Measurements from ENCODE around the gene CORO2A.

CORO2A gene

DNA sequence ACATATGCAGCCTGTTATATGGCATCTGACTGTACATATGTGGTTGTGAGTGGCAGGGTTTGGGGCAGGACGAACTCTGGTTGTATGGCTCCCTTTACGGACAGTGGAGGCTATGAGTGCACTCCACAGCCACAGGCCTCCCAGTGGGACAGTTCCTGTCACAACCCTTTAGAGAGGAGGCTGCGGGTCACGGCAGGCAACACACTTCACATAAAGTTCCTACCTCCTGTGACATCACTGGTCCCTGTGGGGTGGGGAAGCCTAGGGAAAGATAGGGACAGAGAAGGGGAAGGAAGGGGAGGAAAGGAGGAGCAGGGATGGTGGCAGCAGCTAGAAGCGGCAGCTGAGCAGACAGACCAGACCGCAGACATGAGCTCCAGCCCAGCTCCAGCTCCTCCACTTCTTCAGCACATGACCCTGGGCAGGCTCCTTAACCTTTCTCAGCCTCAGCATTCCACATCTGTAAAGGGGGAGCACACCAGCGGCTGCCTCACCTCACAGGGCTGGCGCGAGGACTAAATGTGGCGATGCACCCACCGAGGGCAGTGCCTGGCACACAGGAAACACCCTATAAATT lies 27.4 kb upstream of the CORO2A start:
- DNase-seq (ENCODE audit: low read depth in 2 of 2) = no peak

DNA sequence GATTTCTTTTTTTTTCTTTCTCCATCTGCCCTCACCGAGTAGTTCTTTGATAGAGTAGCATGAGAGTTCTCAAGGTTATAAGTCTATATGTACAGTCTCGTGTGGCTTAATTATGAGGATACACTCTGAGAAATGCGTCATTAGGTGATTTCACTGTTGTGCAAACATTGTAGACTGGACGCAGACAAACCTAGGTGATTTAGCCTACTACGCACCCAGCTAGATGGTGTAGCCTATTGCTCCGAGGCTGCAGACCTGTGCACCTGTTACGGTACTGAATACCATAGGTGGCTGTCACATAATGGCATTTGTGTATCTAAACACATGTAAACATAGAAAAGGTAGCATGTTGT lies 26.9 kb upstream of the CORO2A start:
- DNase-seq (ENCODE audit: low read depth in 2 of 2) = no peak

DNA sequence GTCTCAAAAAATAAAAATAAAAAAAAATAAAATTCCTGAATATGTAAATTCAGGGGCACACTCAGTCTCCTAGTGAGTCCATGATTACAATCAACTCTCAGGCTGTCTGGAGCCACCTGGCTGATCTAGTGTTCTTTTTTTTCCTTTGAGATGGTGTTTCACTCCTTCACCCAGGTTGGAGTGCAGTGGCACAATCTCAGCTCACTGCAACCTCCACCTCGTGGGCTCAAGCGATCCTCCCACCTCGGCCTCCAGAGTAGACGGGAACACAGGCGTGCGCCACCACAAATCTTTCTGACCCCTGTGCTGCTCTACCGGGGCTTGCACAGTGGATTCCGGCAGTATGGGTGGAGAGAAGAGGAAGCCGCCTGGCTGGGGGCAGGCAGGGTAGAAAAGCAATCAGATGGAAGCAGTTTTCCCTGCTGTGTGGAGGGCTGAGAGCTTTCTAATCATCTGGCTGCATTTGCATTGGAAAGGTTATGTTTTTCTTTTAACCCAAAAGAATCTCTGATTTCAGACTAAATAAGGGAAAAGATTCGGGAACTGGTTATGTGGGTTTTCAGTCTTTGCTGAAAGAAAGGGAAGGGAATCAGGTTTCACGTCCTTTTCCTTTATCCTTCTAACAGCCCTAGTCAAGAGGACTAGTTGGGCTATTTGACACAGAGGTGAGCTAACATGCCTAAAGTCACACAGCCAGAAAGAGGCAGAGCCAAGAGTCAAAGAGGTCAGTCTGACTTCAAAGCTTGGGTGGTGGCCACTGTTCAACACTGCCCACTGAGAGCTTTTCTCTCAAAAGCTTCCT lies 26.3 kb upstream of the CORO2A start:
- no peak for DNase-seq (ENCODE audit: low read depth in 2 of 2)

GRCh38 chr9:98217255-98217654 lies 24.8 kb upstream of the CORO2A start:
- DNase-seq (ENCODE audit: low read depth in 2 of 2) = no peak

DNA sequence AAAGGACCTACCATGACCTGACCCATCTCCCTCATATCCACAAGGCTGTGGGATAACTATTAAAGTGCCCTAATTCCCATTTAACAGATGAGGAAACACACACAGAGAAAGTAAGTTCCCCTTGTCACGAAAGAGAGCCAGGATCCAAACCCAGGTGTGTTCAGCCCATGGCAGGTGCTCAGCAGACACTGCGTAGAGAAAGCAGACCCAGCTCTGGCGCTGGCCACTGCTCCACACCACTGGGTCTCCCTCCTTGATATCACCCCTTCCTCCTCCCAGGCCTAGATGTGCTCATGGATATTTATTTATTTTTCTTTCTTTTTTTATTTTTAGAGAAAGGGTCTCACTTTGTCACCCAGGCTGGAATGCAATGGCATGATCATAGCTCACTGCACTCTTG lies 24.0 kb upstream of the CORO2A start:
- DNase-seq (ENCODE audit: low read depth in 2 of 2) = no peak

DNA sequence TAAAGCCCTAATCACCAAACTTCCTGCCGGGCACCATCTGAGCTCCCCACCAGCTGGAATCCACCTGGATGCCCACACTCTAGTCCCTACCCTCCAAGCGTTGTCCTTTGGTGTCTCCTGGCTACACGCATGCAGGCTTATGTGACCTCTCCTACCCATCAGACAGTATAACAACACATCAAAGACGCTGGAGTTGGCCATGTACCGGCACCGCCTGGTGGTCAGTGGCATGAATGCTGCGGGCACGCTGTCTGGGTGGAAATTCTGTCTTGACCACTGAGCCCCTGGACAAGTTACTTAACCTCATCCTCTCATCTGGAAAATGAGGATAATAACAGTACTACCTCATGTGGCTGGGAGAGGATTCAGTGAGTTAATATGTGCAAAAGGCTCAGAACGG lies 23.4 kb upstream of the CORO2A start:
- DNase-seq (ENCODE audit: low read depth in 2 of 2) = no peak

DNA sequence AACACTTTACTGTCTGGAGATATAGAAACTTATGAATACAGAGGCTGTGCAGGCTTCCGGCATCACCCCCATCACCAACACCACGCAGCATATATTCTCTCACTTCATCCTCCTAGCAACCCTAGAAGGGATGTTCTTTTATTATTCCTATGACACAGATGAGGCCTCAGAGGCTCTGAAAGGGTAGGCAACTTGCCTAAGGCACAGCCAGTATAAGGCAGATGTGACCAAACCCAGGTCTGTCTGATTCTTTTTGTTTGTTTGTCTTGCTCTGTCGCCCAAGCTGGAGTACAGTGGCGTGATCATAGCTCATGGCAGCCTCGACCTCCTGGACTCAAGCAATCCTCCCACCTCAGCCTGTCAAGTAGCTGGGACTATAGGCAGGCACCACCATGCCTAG lies 22.8 kb upstream of the CORO2A start:
- no peak for DNase-seq (ENCODE audit: low read depth in 2 of 2)

- DNase-seq (ENCODE audit: low read depth in 2 of 2) = no peak
Observed at GRCh38 chr9:98214811-98215210, 22.4 kb upstream of the CORO2A start.

GRCh38 chr9:98211260-98211659 lies 18.8 kb upstream of the CORO2A start:
- no peak for DNase-seq (ENCODE audit: low read depth in 2 of 2)

GRCh38 chr9:98210435-98210834 lies 18.0 kb upstream of the CORO2A start:
- DNase-seq (ENCODE audit: low read depth in 2 of 2) = no peak

DNA sequence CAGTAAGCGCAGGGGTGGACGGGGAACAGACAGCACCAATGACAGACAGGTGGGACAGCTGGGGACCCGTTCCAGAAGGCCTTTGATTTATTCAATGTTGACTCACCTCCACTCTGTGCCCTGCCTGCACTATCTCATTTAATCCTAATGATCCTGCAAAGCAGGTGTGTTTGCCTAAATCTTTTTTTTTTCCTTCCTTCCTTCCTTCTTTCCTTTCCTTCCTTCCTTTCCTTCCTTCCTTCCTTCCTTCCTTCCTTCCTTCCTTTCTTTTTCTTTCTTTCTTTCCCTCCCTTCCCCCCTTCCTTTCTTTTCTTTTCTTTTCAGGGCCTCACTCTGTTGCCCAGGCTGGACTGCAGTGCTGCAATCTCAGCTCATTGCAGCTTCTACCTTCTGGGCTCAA lies 17.1 kb upstream of the CORO2A start:
- DNase-seq (ENCODE audit: low read depth in 2 of 2) = no peak

DNA sequence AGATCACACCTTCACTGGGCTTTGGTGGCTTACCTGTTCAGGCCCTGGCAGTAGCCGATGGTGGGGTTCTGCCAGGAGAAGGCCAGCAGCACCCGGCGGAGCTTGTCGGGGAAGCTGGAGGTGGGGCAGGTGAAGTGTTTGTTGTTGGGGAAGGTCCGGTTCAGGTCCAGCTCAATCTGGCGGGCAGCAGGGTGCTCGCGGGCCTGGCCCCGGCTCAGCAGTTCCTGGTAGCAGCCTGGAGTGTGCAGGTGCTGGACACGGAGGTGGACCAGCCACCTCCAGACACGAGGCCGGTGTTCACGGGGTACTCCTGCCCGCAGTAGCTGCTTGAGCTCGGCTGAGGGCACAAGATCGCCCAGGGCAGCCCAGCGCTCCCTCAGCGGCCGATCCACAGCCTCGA lies 16.2 kb upstream of the CORO2A start:
- DNase-seq (ENCODE audit: low read depth in 2 of 2) = no peak

DNA sequence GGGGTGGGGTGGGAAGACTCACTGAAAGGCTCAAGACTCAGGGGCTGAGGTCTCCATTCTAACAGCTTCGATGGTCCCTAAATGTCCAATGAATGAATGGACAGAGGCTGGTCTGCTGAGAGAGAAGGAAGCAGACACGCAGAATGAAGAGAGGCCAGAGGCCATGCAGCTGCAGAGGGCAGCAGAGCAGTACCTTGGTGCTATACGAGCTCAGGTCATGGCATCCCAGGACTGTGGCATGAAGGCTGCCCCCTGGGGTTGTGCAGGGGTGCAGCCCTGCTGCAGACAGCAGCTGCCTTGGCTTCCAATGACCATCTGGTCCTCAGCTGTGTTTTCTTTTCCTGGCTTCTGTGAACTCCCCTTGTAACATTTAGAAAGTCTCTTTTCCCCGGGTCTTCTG lies 15.2 kb upstream of the CORO2A start:
- DNase-seq (ENCODE audit: low read depth in 2 of 2) = no peak

DNA sequence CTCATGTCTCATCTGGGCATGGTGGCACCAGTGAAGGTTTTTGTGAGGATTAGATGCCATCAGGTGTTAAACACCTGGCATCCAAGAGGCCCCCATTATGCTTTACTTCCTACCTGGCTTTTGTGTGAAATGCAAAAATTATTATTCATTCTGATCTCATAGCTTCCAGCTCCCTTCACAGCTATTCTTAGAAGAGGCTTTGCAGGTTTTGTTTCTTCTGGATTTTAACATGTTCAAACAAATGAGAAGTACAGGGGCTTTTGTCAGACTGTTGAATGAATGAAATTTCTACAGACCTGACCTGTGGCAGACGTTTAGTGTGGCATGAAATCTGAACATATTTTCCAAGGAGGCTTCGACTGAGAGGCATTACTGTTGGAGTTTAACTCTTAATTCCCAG lies 14.3 kb upstream of the CORO2A start:
- DNase-seq (ENCODE audit: low read depth in 2 of 2) = no peak

DNA sequence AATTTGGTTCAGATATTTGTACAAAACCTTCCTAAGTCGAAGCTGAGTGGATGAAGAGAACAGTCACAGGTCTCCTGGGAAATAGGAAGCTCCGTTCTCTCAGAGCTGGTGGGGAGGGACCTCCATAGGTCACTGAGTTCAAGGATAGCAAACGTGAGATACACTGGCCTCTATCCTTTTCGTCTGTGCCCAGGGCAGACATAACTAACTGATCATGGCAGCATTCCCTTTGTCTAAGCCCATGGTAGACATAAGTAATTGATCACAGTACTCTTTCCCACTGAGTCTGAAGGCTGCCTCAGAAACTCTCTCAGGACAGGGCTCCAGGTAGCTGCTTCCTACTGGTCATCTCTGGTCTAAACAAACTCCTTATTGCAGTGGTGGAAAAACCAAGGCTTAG lies 12.3 kb upstream of the CORO2A start:
- no peak for DNase-seq (ENCODE audit: low read depth in 2 of 2)

DNA sequence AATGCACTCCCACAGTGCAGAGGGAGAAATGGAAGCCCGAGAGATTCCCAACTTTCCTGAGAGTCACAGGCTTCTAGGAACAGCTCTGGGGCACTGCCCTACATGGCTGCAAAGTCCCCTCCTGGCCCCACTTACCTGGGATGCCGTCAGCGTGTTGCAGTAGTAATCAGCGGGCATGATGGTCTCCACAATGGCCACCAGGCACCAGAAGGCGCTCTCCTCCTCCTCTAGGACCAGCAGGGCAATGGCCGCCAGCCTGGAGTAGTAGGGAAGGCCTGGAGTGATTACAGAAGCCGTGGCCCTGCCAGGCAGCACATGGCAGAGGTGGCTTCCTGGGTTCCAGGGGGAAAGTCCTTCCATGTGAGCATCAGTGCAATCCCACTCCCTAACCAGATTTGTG lies 10.7 kb upstream of the CORO2A start:
- DNase-seq (ENCODE audit: low read depth in 2 of 2) = no peak

DNA sequence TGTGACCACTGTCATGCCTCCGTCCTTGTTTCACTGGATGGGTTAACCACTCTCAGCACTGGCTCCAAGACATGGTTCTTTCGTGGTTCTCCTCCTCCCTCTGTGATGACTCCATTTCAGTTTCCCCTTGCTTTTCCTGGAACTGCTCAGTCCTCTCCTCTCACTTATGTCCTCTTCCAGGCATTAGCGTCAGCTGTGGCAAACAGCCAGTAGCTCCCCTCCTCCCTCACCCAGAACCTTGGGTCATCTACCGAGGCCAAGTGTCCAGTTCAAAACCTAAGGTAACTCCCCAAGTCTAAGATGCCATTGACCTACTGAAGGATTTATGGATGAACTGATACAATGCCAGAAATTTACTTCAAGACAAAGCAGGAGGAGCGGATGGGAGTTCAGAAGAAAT lies 9.8 kb upstream of the CORO2A start:
- no peak for DNase-seq (ENCODE audit: low read depth in 2 of 2)

DNA sequence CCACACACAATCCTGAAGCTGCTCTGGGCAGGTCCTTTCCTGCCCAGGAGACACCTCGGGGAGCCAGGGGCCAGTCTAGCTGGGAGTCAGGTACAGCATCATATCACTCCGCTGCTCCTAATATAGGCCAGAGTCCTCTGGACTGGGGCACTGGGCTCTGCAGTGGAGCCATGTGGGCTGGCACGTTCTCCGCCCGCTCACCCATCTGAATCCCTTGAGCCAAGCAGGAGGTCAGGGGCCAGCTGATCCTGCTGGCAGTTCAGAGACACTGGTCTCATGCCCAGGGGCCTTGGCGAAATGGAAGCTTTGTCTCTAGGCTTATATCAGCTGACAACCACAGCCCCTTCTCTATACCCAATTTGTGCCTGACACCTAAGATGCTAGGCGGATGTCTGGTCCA lies 9.3 kb upstream of the CORO2A start:
- no peak for DNase-seq (ENCODE audit: low read depth in 2 of 2)

GRCh38 chr9:98201102-98201501 lies 8.7 kb upstream of the CORO2A start:
- no peak for DNase-seq (ENCODE audit: low read depth in 2 of 2)

DNA sequence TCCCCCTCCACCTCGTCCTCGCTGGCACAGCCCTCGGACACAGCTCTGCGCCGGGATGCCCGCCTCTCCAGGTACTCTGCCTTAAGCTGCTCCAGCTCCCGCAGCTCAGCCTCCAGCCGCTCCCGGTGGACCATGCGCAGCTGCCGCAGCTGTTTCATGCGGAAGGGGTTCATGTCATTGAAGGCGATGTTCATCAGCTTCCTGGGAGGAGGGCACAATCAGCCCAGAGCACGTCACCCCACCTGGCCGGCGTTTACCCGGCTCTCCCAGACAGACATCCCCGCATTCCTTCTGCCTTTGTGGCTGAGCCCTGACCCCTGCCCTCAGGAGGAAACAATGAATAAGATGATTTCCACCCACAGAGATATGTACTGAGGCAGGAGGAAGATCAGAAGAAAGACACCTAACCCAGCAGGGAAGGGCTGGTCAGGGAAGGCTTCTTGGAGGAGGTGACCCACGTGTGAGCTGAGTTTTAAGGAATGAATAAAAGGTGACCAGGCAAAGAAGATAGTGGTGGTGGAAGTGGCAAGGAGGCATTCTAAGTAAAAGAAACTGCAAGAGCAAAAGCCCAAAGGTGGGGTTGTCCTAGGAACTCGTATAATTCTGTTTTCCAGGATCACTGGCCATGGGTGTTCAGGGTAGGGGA lies 7.1 kb upstream of the CORO2A start:
- no peak for DNase-seq (ENCODE audit: low read depth in 2 of 2)

- DNase-seq (ENCODE audit: low read depth in 2 of 2) = no peak
Observed at GRCh38 chr9:98195671-98196070, 3.2 kb upstream of the CORO2A start.

DNA sequence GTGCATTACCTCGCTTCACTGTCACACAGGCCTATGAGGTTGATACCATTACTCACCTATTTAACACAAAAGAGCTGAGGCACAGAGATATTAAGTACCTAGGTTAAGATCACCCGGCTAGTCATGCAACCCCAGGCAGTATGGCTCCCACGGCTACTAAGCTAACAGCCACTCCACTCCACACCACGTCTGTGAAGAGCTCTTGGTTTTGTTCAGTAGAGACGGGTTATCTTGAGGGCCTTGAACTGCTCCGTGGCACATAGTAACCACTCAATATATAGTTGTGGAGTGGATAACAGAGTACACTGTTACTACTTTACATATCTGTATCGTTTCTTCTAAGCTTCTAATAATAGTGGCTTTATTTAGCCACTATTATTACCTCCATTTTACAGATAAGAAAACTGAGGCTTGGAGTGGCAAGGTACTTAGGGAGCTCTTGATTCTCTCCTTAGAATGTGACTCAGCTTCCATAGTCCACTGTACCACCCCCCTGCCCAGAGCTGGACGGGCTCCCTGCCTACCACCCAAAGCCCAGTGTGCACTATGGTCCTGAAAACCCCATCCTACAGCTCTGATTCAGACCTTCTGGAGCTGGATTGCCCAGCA lies 1.0 kb upstream of the CORO2A start:
- DNase-seq (ENCODE audit: low read depth in 2 of 2) = no peak
